Hepatic stellate cell (primary cell): Measurements from ENCODE around the gene OPCML.
A peak's percentile ranks its signal among the peaks of the same experiment; 100 is the strongest.

ENCODE experiments used
- DNase-seq: peaks from one replicate; pipeline ENCODE4 v3.0.0; 2011; ENCODE audit warnings: low spot score

Gene OPCML

GRCh38 chr11:132850266-132850665 is 682.0 kb downstream of the OPCML start:
- no peak for DNase-seq

GRCh38 chr11:132848336-132848735 is 684.0 kb downstream of the OPCML start:
- DNase-seq: no peak

- DNase-seq: no peak
These were observed 686.2 kb downstream of the OPCML start for GRCh38 chr11:132846075-132846474.

GRCh38 chr11:132844956-132845696 is 687.2 kb downstream of the OPCML start:
- DNase-seq: peak; percentile 50

GRCh38 chr11:132840660-132841059 is 691.6 kb downstream of the OPCML start:
- DNase-seq: no peak

GRCh38 chr11:132840191-132840590 is 692.1 kb downstream of the OPCML start:
- DNase-seq: no peak

GRCh38 chr11:132839236-132839945 is 692.9 kb downstream of the OPCML start:
- DNase-seq: no peak

- DNase-seq: no peak
These were observed 693.7 kb downstream of the OPCML start for GRCh38 chr11:132838627-132839026.

GRCh38 chr11:132831272-132831671 is 701.0 kb downstream of the OPCML start:
- no peak for DNase-seq

- no peak for DNase-seq
These were observed 707.7 kb downstream of the OPCML start for GRCh38 chr11:132824642-132825041.

GRCh38 chr11:132822276-132822675 is 710.0 kb downstream of the OPCML start:
- no peak for DNase-seq

GRCh38 chr11:132821499-132821898 is 710.8 kb downstream of the OPCML start:
- DNase-seq: no peak

GRCh38 chr11:132821014-132821413 is 711.3 kb downstream of the OPCML start:
- DNase-seq: peak; percentile 33

GRCh38 chr11:132818951-132819350 is 713.4 kb downstream of the OPCML start:
- no peak for DNase-seq

GRCh38 chr11:132817387-132817786 is 714.9 kb downstream of the OPCML start:
- DNase-seq: no peak

GRCh38 chr11:132814410-132814809 is 717.9 kb downstream of the OPCML start:
- no peak for DNase-seq

- no peak for DNase-seq
These were observed 720.7 kb downstream of the OPCML start for GRCh38 chr11:132811649-132812048.

GRCh38 chr11:132809070-132809469 is 723.2 kb downstream of the OPCML start:
- no peak for DNase-seq

- DNase-seq: no peak
These were observed 728.0 kb downstream of the OPCML start for GRCh38 chr11:132804258-132804657.

GRCh38 chr11:132803436-132803835 is 728.9 kb downstream of the OPCML start:
- DNase-seq: no peak

GRCh38 chr11:132802947-132803346 is 729.4 kb downstream of the OPCML start:
- DNase-seq: no peak

GRCh38 chr11:132793831-132794230 is 738.5 kb downstream of the OPCML start:
- DNase-seq: no peak

- no peak for DNase-seq
These were observed 739.8 kb downstream of the OPCML start for GRCh38 chr11:132792341-132793140.
